GM12875 (cell line): ENCODE data around the gene CBY3.
A peak's percentile ranks its signal among the peaks of the same experiment; 100 is the strongest.
"Not testable (repeated sequence)": the region's sequence is repeated elsewhere in the genome, so short reads cannot be mapped to it uniquely, and the experiment has no call there.

ENCODE experiments used
- H3K4me3 ChIP-seq: one replicate; pipeline ENCODE4 v1.5.1; 2011; ENCODE audit warnings: low read depth, low read length, control low read depth
- CTCF ChIP-seq: IDR thresholded peaks from 2 replicates; pipeline ENCODE4 v1.5.1; 2011; ENCODE audit warnings: low read depth, mild to moderate bottlenecking, control low read depth, inconsistent platforms, low read length, moderate library complexity, borderline replicate concordance; ENCODE audit not compliant: insufficient read depth

The CBY3 gene

GRCh38 chr5:179653135-179653534, 27.7 kb downstream of the CBY3 start:
- H3K4me3 ChIP-seq: not testable (repeated sequence)

DNA sequence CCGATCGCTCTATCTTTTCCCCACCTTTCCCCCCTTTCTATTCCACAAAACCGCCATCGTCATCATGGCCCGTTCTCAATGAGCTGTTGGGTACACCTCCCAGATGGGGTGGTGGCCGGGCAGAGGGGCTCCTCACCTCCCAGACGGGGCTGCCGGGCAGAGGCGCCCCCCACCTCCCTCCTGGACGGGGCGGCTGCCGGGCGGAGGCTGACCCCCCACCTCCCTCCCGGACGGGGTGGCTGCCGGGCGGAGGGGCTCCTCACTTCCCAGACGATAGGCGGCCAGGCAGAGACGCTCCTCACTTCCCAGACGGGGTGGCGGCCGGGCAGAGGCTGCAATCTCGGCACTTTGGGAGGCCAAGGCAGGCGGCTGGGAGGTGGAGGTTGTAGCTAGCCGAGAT, 30.6 kb downstream of the CBY3 start:
- not testable (repeated sequence) for H3K4me3 ChIP-seq

DNA sequence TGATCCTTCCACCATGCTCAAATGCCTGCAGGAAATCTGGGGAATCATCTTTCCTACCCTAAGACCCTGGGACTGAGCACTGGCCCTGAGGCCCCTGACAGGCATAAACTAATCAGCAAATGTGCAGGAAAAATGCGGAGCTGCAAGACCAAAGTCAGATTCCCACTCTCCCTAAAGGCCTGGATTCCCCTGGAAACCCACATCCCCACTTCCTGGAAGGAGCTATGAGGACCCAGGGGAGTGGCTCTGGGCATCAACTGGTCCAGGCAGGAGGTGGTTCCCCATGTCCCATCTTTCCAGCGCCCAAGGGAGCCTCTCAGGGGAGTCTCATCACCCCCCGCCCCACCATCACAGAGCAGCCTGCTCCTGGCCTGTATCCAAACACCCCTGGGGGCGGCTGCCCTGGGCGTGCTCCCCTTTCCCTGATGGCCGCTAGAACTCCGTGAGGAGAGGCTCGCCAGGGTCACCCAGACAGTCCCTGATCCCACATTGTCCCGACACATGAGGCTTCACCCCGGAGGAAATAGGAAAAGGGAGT, 31.6 kb downstream of the CBY3 start:
- not testable (repeated sequence) for H3K4me3 ChIP-seq

- no peak for TF ChIP-seq CTCF
- H3K4me3 ChIP-seq: no peak overlapping the region
Observed at GRCh38 chr5:179648410-179648809, 32.4 kb downstream of the CBY3 start.

DNA sequence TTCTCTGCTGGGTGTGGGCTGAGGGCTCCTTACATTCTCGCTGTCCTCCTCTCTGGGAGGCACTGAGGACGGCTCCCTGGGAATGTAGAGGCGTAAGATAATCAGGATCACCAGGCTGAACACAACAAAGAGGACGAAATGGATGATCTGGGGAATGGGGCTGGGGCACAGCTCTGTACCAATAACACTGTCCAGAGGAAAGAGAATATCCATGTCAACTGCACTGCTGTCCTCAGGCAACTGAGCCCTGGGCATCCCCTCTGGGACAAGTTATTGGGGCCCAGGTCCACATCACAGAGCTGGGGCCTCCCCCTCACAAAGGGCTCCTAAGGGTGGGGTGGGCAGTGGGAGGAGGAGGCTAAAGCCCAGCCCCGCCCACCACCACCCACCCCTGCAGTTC, 36.1 kb downstream of the CBY3 start:
- H3K4me3 ChIP-seq: not testable (repeated sequence)

DNA sequence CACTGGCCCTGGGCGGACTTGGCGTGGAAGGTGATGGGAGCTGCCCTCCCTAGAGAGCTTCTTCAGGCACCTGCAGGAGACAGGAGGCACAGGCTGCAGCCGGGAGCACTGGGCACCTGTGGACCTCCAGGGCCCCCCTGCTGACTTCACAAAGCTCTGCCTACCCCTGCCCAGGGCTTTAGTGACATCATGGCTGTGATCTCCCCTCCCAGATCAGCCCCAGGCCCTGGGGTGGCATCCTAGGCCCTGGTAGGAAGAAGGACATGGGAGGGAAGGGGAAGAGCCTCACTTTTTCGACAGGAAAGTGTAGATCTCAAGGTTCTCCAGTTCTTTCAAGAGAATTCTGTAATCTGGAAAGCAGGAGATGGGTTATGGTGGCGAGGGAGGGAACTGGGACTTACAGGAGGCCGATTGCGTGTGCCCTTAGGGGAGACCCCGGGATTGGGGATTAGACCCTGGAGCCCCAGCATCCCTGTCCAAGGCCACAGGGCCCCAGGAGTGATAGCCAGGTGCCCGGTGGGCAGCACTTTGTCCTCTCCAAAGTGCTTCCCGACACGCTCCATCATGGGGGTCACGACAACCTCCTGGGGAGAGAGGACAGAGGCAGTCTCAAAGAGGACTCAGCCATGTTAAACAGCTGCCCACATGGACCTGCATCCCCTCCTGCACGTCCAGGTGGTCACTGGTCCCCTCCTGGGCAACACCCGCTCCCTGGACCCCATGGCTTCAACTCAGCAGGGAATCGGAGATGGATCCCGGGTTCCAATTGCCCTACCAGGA, 37.5 kb downstream of the CBY3 start:
- H3K4me3 ChIP-seq: not testable (repeated sequence)

GRCh38 chr5:179642626-179643025, 38.2 kb downstream of the CBY3 start:
- not testable (repeated sequence) for H3K4me3 ChIP-seq

GRCh38 chr5:179641745-179642144, 39.1 kb downstream of the CBY3 start:
- not testable (repeated sequence) for H3K4me3 ChIP-seq

DNA sequence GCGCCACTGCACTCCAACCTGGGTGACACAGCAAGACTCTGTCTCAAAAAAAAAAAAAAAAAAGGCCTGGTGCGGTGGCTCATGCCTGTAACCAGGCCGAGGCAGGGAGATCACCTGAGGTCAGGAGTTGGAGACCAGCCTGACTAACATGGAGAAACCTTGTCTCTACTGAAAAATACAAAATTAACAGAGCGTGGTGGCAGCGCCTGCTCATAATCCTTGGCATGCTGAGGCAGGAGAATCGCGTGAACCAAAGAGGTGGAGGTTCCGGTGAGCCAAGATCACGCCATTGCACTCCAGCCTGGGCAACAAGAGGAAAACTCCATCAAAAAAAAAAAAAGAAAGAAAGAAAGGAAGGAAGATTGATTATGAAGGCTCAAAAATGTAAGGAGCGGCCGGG, 41.5 kb downstream of the CBY3 start:
- H3K4me3 ChIP-seq: not testable (repeated sequence)

DNA sequence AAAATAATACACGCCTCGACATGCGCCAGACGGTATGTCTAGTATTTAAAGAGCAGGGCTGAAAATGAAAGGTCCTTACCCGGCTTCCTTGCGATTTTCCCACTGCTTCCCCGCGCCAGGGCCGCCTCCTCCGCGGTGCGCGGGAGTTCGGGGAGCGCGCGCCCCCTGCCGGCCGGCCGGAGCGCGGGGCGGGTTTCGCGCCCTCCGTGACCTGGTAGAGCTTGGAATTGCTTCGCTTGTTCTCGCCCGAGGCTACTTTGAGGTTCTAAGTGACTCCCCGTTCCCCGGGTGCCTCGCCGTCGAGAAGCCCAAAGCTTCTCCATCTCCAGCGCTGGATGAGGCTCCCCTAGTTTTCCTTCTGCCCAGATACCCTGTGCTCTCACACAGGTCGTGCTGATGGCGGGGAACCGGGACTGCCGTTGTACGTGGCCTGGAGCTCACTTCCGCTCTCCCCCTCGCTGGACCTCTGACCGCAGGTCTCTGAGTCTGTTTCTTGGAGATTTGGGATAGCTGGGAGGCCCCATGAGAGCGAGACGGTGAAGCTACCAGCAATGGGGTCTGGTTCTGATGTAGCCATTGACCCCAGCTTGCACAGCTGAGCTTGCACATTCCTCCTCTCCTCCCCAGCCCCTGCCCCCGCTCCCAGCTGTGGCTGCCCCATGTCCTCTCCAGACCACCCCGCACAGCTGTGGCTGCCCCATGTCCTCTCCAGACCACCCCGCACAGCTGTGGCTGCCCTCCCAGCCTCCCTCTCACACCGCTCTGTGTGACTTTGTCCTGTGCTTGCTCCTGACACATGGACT, 46.3 kb downstream of the CBY3 start:
- not testable (repeated sequence) for H3K4me3 ChIP-seq

GRCh38 chr5:179633501-179634369, 47.1 kb downstream of the CBY3 start:
- peak overlapping the region; percentile 11 for H3K4me3 ChIP-seq
